HCT116 (cell line): ENCODE measurements around the gene CCDC86. TPM values are rescaled to one million over a fixed set of nuclear protein-coding genes. Genes with fewer than 3 reads are reported as not detected.

ENCODE experiments used
- ATAC-seq: fragments of 200-7000 bp; cut with Tn5 transposase; 2 replicates; pipeline ENCODE4 v1.9.1; 2020; ENCODE audit warnings: mild to moderate bottlenecking, moderate library complexity
- BruUV-seq: library from RNA; stranded (reverse); fragments of 400-500 nt; replicated peaks from 2 replicates; lab custom pipeline; 2021; lab: Mats Ljungman, UMichigan
- CTCF ChIA-PET: fragments of 300-600 bp; sonication (Branson Sonifier 250); formaldehyde crosslinking; loops from one replicate; lab custom pipeline; 2021; ENCODE audit warnings: antibody characterized with exemption; lab: Charles Lee
- POLR2A ChIA-PET: fragments of 300-600, 350-600 bp; sonication (Branson Sonifier 250); formaldehyde crosslinking; loops from one replicate; lab custom pipeline; 2021; ENCODE audit warnings: antibody characterized with exemption; lab: Charles Lee
- RAD21 ChIA-PET, 2 experiments: fragments of 300-600 bp; sonication (Branson Sonifier 250); formaldehyde crosslinking; loops; one replicate each; lab custom pipeline; 2023; ENCODE audit warnings: low total read pairs in 2 of 2; ENCODE audit not compliant: uncharacterized antibody in 2 of 2, unreplicated experiment in 2 of 2, low non-redundant PET in 1 of 2; lab: Charles Lee
- DNase-seq: peaks from one replicate; pipeline ENCODE4 v3.0.0-alpha.2; 2010; ENCODE audit warnings: low read depth, low spot score
- H2AFZ ChIP-seq: fragments of 200-600 bp; shearing (Covaris generic), sonication (generic); 2 replicates; pipeline ENCODE4 v1.6.1; 2017; ENCODE audit warnings: low read depth, mixed run types, mixed read lengths, antibody characterized with exemption, low read length; ENCODE audit not compliant: poor library complexity, severe bottlenecking
- H3K27ac ChIP-seq: 2 replicates; pipeline ENCODE4 v1.5.1; 2012; ENCODE audit warnings: low read depth, low read length
- H3K27me3 ChIP-seq: fragments of 200-600 bp; sonication (generic); 2 replicates; pipeline ENCODE4 v1.6.1; 2016; ENCODE audit warnings: mixed run types, low read length, mixed read lengths; ENCODE audit not compliant: insufficient read depth
- H3K36me3 ChIP-seq, 2 experiments: fragments of 200-500 bp in 1 of 2; fragments of 200-600 bp in 1 of 2; sonication (Bioruptor generic) in 1 of 2; sonication (generic) in 1 of 2; 2 replicates each; pipeline versions ENCODE4 v1.5.1 to v1.6.1; 2014 to 2016; ENCODE audit warnings: low read length in 2 of 2, inconsistent platforms in 1 of 2, mixed read lengths in 1 of 2, mixed run types in 1 of 2; ENCODE audit not compliant: insufficient read depth in 2 of 2, control insufficient read depth in 1 of 2
- H3K4me1 ChIP-seq, 2 experiments: fragments of 200-600 bp in 1 of 2; sonication (generic) in 1 of 2; 2 replicates each; pipeline versions ENCODE4 v1.5.1 to v1.6.1; 2012 to 2017; ENCODE audit warnings: low read length in 2 of 2, inconsistent platforms in 1 of 2, mild to moderate bottlenecking in 1 of 2, mixed read lengths in 1 of 2, mixed run types in 1 of 2, moderate library complexity in 1 of 2; ENCODE audit not compliant: insufficient read depth in 2 of 2, control insufficient read depth in 1 of 2
- H3K4me2 ChIP-seq: fragments of 200-600 bp; sonication (generic); 2 replicates; pipeline ENCODE4 v1.6.1; 2017; ENCODE audit warnings: mixed run types, low read length, mixed read lengths
- H3K4me3 ChIP-seq, 2 experiments: fragments of 200-600 bp in 1 of 2; sonication (generic) in 1 of 2; replicated peaks in 1 of 2; 2 replicates each; pipeline ENCODE4 v1.5.1; 2011 to 2016; ENCODE audit warnings: low read length in 2 of 2, control low read depth in 1 of 2, low read depth in 1 of 2, mild to moderate bottlenecking in 1 of 2, mixed read lengths in 1 of 2, mixed run types in 1 of 2
- H3K79me2 ChIP-seq: fragments of 200-600 bp; sonication (generic); 2 replicates; pipeline ENCODE4 v1.6.1; 2017; ENCODE audit warnings: mild to moderate bottlenecking, mixed run types, low read length, moderate library complexity, mixed read lengths; ENCODE audit not compliant: insufficient read depth
- H3K9ac ChIP-seq: fragments of 200-600 bp; sonication (generic); 2 replicates; pipeline ENCODE4 v1.6.1; 2016; ENCODE audit warnings: low read length, mixed read lengths
- H3K9me2 ChIP-seq: fragments of 200-600 bp; sonication (generic), shearing (Covaris generic); 2 replicates; pipeline ENCODE4 v1.6.1; 2017; ENCODE audit warnings: mixed run types, mild to moderate bottlenecking, moderate library complexity; ENCODE audit not compliant: insufficient read depth
- H3K9me3 ChIP-seq, 2 experiments: fragments of 200-500 bp in 1 of 2; fragments of 200-600 bp in 1 of 2; sonication (Bioruptor generic) in 1 of 2; sonication (generic) in 1 of 2; 2 replicates each; pipeline ENCODE4 v1.6.1; 2014 to 2017; ENCODE audit warnings: low read length in 2 of 2, mixed read lengths in 2 of 2, inconsistent platforms in 1 of 2, low read depth in 1 of 2, mild to moderate bottlenecking in 1 of 2, mixed run types in 1 of 2, moderate library complexity in 1 of 2; ENCODE audit not compliant: control insufficient read depth in 1 of 2, insufficient read depth in 1 of 2
- H4K20me1 ChIP-seq: fragments of 200-600 bp; sonication (generic), shearing (Covaris generic); 2 replicates; pipeline ENCODE4 v1.6.1; 2017; ENCODE audit warnings: mixed run types, mild to moderate bottlenecking, moderate library complexity; ENCODE audit not compliant: insufficient read depth
- ATF3 ChIP-seq: IDR thresholded peaks from 2 replicates; pipeline ENCODE4 v1.6.1; 2012
- CBX3 ChIP-seq: IDR thresholded peaks from 2 replicates; pipeline ENCODE4 v1.6.1; 2012; ENCODE audit warnings: low read depth
- CEBPB ChIP-seq: IDR thresholded peaks from 2 replicates; pipeline ENCODE4 v1.6.1; 2012; ENCODE audit warnings: low read depth
- EGR1 ChIP-seq: IDR thresholded peaks from 2 replicates; pipeline ENCODE4 v1.6.1; 2012; ENCODE audit warnings: low read depth
- ELF1 ChIP-seq: IDR thresholded peaks from 2 replicates; pipeline ENCODE4 v1.6.1; 2012; ENCODE audit warnings: low read depth, borderline replicate concordance
- EZH2 ChIP-seq: fragments of 200-600 bp; sonication (generic); IDR thresholded peaks from 2 replicates; pipeline ENCODE4 v1.6.1; 2017; ENCODE audit warnings: antibody characterized with exemption, mixed run types
- EZH2phosphoT487 ChIP-seq: fragments of 200-600 bp; IDR thresholded peaks from 2 replicates; pipeline ENCODE4 v1.6.1; 2018; ENCODE audit warnings: antibody characterized with exemption, borderline replicate concordance
- FOSL1 ChIP-seq: IDR thresholded peaks from 2 replicates; pipeline ENCODE4 v1.6.1; 2012; ENCODE audit warnings: low read depth
- JUND ChIP-seq: IDR thresholded peaks from 2 replicates; pipeline ENCODE4 v1.6.1; 2012
- MAX ChIP-seq: IDR thresholded peaks from 2 replicates; pipeline ENCODE4 v1.6.1; 2012
- POLR2A ChIP-seq: IDR thresholded peaks from 2 replicates; pipeline ENCODE4 v1.7.0; 2011; ENCODE audit warnings: borderline replicate concordance; ENCODE audit not compliant: insufficient read depth, insufficient read length; ENCODE audit errors: extremely low read depth
- POLR2AphosphoS5 ChIP-seq: IDR thresholded peaks from 2 replicates; pipeline ENCODE4 v1.6.1; 2011; ENCODE audit warnings: mild to moderate bottlenecking, low read depth, low read length, moderate library complexity
- RAD21 ChIP-seq: IDR thresholded peaks from 2 replicates; pipeline ENCODE4 v1.6.1; 2012; ENCODE audit warnings: low read depth, mild to moderate bottlenecking
- SIN3A ChIP-seq: IDR thresholded peaks from 2 replicates; pipeline ENCODE4 v1.6.1; 2012; ENCODE audit warnings: low read depth
- SP1 ChIP-seq: IDR thresholded peaks from 2 replicates; pipeline ENCODE4 v1.6.1; 2012; ENCODE audit warnings: low read depth
- YY1 ChIP-seq: IDR thresholded peaks from 2 replicates; pipeline ENCODE4 v1.6.1; 2011; ENCODE audit warnings: low read length, low read depth, moderate library complexity, mild to moderate bottlenecking; ENCODE audit not compliant: insufficient replicate concordance; ENCODE audit errors: extremely low read depth
- ZBTB33 ChIP-seq: IDR thresholded peaks from 2 replicates; pipeline ENCODE4 v1.6.1; 2011; ENCODE audit warnings: mild to moderate bottlenecking, low read length, moderate library complexity; ENCODE audit not compliant: insufficient replicate concordance; ENCODE audit errors: extremely low read depth
- ZNF274 ChIP-seq: fragments of 200-500 bp; sonication (Bioruptor generic); IDR thresholded peaks from 2 replicates; pipeline ENCODE4 v1.6.1; 2014; ENCODE audit warnings: mild to moderate bottlenecking, low read depth, low read length, inconsistent platforms
- intact Hi-C: fragments of 100-400 bp; cut with micrococcal nuclease; formaldehyde crosslinking; loops from 2 replicates; pipeline ENCODE4 v1.10.0; 2022
- total RNA-seq: library from RNA; stranded (reverse); gene quantifications from one replicate; pipeline ENCODE4 v1.2.1, GENCODE V29; 2021; ENCODE audit not compliant: unreplicated experiment

Gene CCDC86
- total RNA-seq, 1 experiment from 2014 or later, result 69.6 TPM

GRCh38 chr11:60825790-60826189 lies 16.1 kb upstream of the CCDC86 start:
- no peak for TF ChIP-seq ATF3
- no peak for TF ChIP-seq ZNF274
- TF ChIP-seq, all 23 proteins: peak for 0
- intact Hi-C loops, result no loop called here
- DNase-seq, result no peak

GRCh38 chr11:60830478-60831142 lies 11.3 kb upstream of the CCDC86 start:
- Histone ChIP-seq H3K4me1 (peaks cover 0 to 5% of the 10 kb centered on the region in 2 experiments; a peak in 2 of 4 replicates), H3K27ac (no peak overlapping the region), H3K4me2 (peak overlapping the region; percentile 63), H4K20me1 (no peaks in the 10 kb centered on the region), H3K9me3 (no peaks in the 10 kb centered on the region), H2AFZ (peak overlapping the region; percentile 89), H3K9ac (no peak overlapping the region), H3K36me3 (no peaks in the 10 kb centered on the region), H3K4me3 (peak overlapping the region; percentile 4 to 13; a peak in 2 of 4 replicates), H3K9me2 (no peaks in the 10 kb centered on the region), H3K27me3 (peaks cover 14% of the 10 kb centered on the region; the same call in 1 of the 2 replicates), H3K79me2 (no peaks in the 10 kb centered on the region)
- BruUV-seq, result no TSS peak
- no peak for DNase-seq
- ChIA-PET RAD21 (interaction anchor here (1.7 to 2.3 kb wide), 3 partner anchors 57 to 69 kb away, joined by 7 to 21 read pairs (median 14); no protein-coding TSS in a partner anchor), POLR2A (interaction anchor here (1.1 to 2.1 kb wide), 4 partner anchors 57 to 93 kb away, joined by 3 to 6 read pairs (median 4); partner anchors contain the start of gene TMEM109), CTCF (interaction anchor here (0.6 to 5.2 kb wide), 19 partner anchors 8 to 563 kb away, joined by 3 to 86 read pairs (median 5); partner anchors contain the start of gene PTGDR2)
- peak; percentile 76 for ATAC-seq
- intact Hi-C loops, result loop anchor here (1.0 to 5.0 kb wide), 6 partner anchors 55 to 557 kb away; no protein-coding TSS in a partner anchor
- TF ChIP-seq SP1 (no peak), YY1 (no peak), ZBTB33 (no peak), JUND (no peak), EZH2 (no peak), ATF3 (no peak), FOSL1 (no peak), RAD21 (no peak), CBX3 (no peak), SIN3A (no peak), MAX (no peak; the same call in 1 of the 2 replicates), EGR1 (no peak), EZH2phosphoT487 (no peak), ZNF274 (no peak), CEBPB (no peak), POLR2A (no peak), ELF1 (no peak), POLR2AphosphoS5 (no peak)

More at GRCh38 chr11:60825790-60826189, 16.1 kb upstream of the CCDC86 start:
- Histone ChIP-seq H3K4me1 (peaks cover 0 to 4% of the 10 kb centered on the region in 2 experiments; a peak in 2 of 4 replicates), H3K9me2 (no peaks in the 10 kb centered on the region), H3K27ac (no peak overlapping the region), H4K20me1 (no peaks in the 10 kb centered on the region), H2AFZ (no peak overlapping the region), H3K27me3 (no peaks in the 10 kb centered on the region), H3K4me2 (no peak overlapping the region), H3K4me3 (no peak overlapping the region), H3K36me3 (no peaks in the 10 kb centered on the region), H3K9me3 (no peaks in the 10 kb centered on the region), H3K79me2 (no peaks in the 10 kb centered on the region), H3K9ac (no peak overlapping the region)
- ATAC-seq, result no peak
- ChIA-PET CTCF (interaction anchor here (0.9 kb wide), 1 partner anchor 74 kb away, joined by 3 read pairs; no protein-coding TSS in a partner anchor), POLR2A (no interaction called here), RAD21 (no interaction called here)
- no TSS peak for BruUV-seq
